Karpas-422 (cell line): ENCODE data around the gene STOML1. TPM values are rescaled to one million over a fixed set of nuclear protein-coding genes. Genes with fewer than 3 reads are reported as not detected.

ENCODE experiments used
- DNase-seq: peaks from one replicate; pipeline ENCODE4 v3.0.0-alpha.2; 2015
- H2AFZ ChIP-seq: fragments of 200-600 bp; sonication (generic); 2 replicates; pipeline ENCODE4 v1.6.1; 2014; ENCODE audit warnings: antibody characterized with exemption, low read length, mixed read lengths
- H3K27ac ChIP-seq: fragments of 200-600 bp; sonication (generic); 2 replicates; pipeline ENCODE4 v1.5.1; 2014; ENCODE audit warnings: mild to moderate bottlenecking, low read length, moderate library complexity
- H3K27me3 ChIP-seq: fragments of 200-600 bp; sonication (generic); 2 replicates; pipeline ENCODE4 v1.6.1; 2014; ENCODE audit warnings: low read length, mixed read lengths
- H3K36me3 ChIP-seq: fragments of 200-600 bp; sonication (generic); 2 replicates; pipeline ENCODE4 v1.6.1; 2014; ENCODE audit warnings: low read length, mixed read lengths; ENCODE audit not compliant: insufficient read depth
- H3K4me1 ChIP-seq: fragments of 200-600 bp; sonication (generic); 2 replicates; pipeline ENCODE4 v1.6.1; 2014; ENCODE audit warnings: mild to moderate bottlenecking, low read length, mixed read lengths
- H3K4me2 ChIP-seq: fragments of 200-600 bp; sonication (generic); 2 replicates; pipeline ENCODE4 v1.6.1; 2014; ENCODE audit warnings: low read length, low read depth, mild to moderate bottlenecking; ENCODE audit not compliant: poor library complexity, severe bottlenecking
- H3K4me3 ChIP-seq: fragments of 200-600 bp; sonication (generic); 2 replicates; pipeline ENCODE4 v1.5.1; 2014; ENCODE audit warnings: mild to moderate bottlenecking, antibody characterized with exemption, low read length, mixed read lengths
- H3K79me2 ChIP-seq: fragments of 200-600 bp; sonication (generic); 2 replicates; pipeline ENCODE4 v1.6.1; 2014; ENCODE audit warnings: mild to moderate bottlenecking, low read length, mixed read lengths
- H3K9ac ChIP-seq: fragments of 200-600 bp; sonication (generic); 2 replicates; pipeline ENCODE4 v1.6.0; 2014; ENCODE audit warnings: low read length
- H3K9me2 ChIP-seq: fragments of 200-600 bp; sonication (generic), shearing (Covaris generic); replicated peaks from 2 replicates; pipeline ENCODE4 v1.6.0; 2014; ENCODE audit warnings: mild to moderate bottlenecking, low read length, moderate library complexity; ENCODE audit not compliant: insufficient read depth
- H3K9me3 ChIP-seq: fragments of 300-700, 200-600 bp; sonication (generic); 2 replicates; pipeline ENCODE4 v1.6.1; 2014; ENCODE audit warnings: low read length, mixed read lengths
- H4K20me1 ChIP-seq: fragments of 200-600 bp; sonication (generic); 2 replicates; pipeline ENCODE4 v1.6.1; 2014; ENCODE audit warnings: mild to moderate bottlenecking, antibody characterized with exemption, low read length, low read depth; ENCODE audit not compliant: insufficient read depth
- total RNA-seq: library from RNA; depleted of rRNA; stranded (reverse); fragments of >200 nt; shearing (Covaris generic); gene quantifications from 2 replicates; pipeline ENCODE4 v1.2.3, GENCODE V29; 2014; ENCODE audit warnings: low replicate concordance

The STOML1 gene
- total RNA-seq, 1 experiment from 2014 or later = 2.3 TPM

DNA sequence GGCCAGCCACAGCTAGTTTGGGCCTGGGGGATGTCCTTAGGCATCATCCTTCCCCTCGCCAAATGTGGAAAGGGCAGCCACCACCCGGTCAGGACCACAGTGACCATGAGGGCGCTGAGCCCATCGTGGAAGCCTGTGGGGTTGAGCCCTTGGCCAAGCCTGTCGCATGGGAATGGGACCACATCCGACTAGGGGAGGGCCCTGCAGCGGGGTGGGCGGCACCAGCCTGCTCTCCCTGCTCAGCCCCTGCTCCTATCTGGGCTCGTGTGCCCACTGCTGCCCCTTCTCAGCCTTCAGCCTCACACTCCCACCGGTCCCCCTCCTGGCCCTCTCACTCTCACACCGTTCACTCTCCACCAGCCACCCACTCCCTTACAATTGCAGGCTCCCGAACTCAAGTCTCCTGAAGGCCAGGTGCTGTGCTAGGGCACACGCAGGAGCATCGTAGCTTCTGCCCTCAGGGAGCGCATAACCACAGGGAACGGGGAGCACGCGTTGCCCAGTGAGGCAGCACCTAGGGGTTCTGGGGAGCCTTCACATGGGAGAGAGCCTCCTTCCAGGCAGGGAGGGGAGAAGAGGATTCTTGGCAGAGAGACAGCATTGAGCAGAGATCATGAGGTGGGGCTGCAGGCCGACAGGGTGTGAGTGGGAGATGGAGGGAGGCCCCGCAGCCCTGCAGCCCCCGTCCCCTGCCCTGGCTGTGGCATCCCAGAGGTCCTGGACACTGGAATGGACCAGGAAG is 39.8 kb downstream of the STOML1 start:
- Histone ChIP-seq H3K4me2 (no peak overlapping the region), H3K4me1 (no peaks in the 10 kb centered on the region; the same call in 1 of the 2 replicates), H3K36me3 (no peaks in the 10 kb centered on the region), H3K9me3 (no peaks in the 10 kb centered on the region), H3K9me2 (no peaks in the 10 kb centered on the region), H4K20me1 (no peaks in the 10 kb centered on the region), H3K79me2 (no peaks in the 10 kb centered on the region), H3K4me3 (no peak overlapping the region), H3K9ac (no peak overlapping the region), H3K27ac (no peak overlapping the region), H3K27me3 (no peaks in the 10 kb centered on the region), H2AFZ (no peak overlapping the region)
- no peak for DNase-seq

DNA sequence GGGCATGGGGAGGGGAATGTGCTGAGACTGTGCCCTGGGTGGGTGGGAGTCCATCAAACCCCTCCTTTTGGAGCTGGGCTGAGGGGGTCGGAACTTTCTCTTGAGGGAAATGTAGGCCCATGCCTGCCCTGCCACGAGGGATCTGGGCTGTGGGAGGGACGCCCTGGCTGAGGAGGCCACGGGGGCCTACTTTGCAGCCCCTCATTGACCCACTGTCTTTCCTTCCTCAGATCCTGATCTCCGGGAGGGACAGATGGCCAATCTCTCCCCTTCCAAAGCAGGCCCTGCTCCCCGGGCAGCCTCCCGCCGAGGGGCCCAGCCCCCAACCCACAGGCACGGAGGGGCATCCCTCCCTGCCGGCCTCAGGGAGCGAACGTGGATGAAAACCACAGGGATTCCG is 40.5 kb downstream of the STOML1 start:
- no peak for DNase-seq
- H3K4me1 ChIP-seq = no peaks in the 10 kb centered on the region; the same call in 1 of the 2 replicates
- H3K9me2 ChIP-seq = no peaks in the 10 kb centered on the region
- H3K9ac ChIP-seq = no peak overlapping the region
- no peaks in the 10 kb centered on the region for H4K20me1 ChIP-seq
- H2AFZ ChIP-seq = no peak overlapping the region
- no peak overlapping the region for H3K27ac ChIP-seq
- H3K4me3 ChIP-seq = no peak overlapping the region
- H3K4me2 ChIP-seq = no peak overlapping the region
- no peaks in the 10 kb centered on the region for H3K27me3 ChIP-seq
- H3K9me3 ChIP-seq = no peaks in the 10 kb centered on the region
- H3K79me2 ChIP-seq = no peaks in the 10 kb centered on the region
- H3K36me3 ChIP-seq = no peaks in the 10 kb centered on the region

DNA sequence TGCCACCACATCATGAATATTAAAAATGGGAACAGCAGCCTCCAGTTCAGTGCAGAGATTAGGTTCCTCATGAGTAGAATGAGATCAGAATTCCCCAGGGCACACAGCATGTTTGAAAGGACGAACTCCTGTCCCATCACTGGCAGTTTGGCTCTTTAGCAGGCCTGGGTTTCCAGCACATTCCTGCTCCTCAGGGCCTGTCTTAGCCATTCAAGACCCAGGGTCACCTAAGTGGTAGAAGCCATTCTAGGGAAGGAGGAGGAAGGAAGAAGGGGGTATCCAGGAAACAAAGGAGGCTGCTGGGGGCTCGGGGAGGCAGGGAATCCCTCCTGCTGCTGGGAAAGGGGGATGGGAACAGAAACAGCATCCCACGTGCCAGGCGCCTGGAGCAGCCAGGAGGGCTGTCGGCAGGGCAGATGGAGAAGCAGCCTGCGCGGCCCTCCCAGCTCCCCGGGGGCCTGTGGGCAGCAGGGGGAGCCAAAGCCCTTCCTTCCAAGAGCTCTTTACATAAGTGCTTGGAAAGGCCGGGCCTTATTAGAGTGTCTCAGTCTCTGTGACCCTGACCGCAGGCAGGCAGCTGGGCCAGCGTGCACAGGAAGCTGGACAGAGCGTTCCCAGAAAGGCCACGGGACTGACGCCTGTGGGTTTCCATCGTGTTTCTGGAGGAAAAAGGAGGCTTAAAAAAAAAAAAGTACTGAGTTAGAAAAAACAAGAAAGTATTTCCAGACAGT is 41.1 kb downstream of the STOML1 start:
- H4K20me1 ChIP-seq = no peaks in the 10 kb centered on the region
- H3K9ac ChIP-seq = no peak overlapping the region
- peak; percentile 75 for DNase-seq

GRCh38 chr15:73950479-73950830 is 41.6 kb downstream of the STOML1 start:
- Histone ChIP-seq H4K20me1 (no peaks in the 10 kb centered on the region), H3K27ac (no peak overlapping the region), H2AFZ (no peak overlapping the region), H3K9me2 (no peaks in the 10 kb centered on the region), H3K27me3 (no peaks in the 10 kb centered on the region), H3K79me2 (no peaks in the 10 kb centered on the region), H3K4me3 (no peak overlapping the region), H3K36me3 (no peaks in the 10 kb centered on the region), H3K9ac (no peak overlapping the region), H3K9me3 (no peaks in the 10 kb centered on the region), H3K4me2 (no peak overlapping the region), H3K4me1 (no peaks in the 10 kb centered on the region; the same call in 1 of the 2 replicates)
- DNase-seq = no peak

More for the DNA sequence above, 41.1 kb downstream of the STOML1 start:
- H3K36me3 ChIP-seq = no peaks in the 10 kb centered on the region
- no peak overlapping the region for H3K27ac ChIP-seq
- no peaks in the 10 kb centered on the region for H3K79me2 ChIP-seq
- no peak overlapping the region for H3K4me2 ChIP-seq
- no peaks in the 10 kb centered on the region for H3K9me3 ChIP-seq
- H3K9me2 ChIP-seq = no peaks in the 10 kb centered on the region
- H3K4me1 ChIP-seq = no peaks in the 10 kb centered on the region; the same call in 1 of the 2 replicates
- no peak overlapping the region for H3K4me3 ChIP-seq
- no peak overlapping the region for H2AFZ ChIP-seq
- no peaks in the 10 kb centered on the region for H3K27me3 ChIP-seq

GRCh38 chr15:73949496-73949895 is 42.6 kb downstream of the STOML1 start:
- no peaks in the 10 kb centered on the region for H4K20me1 ChIP-seq
- H3K9ac ChIP-seq = no peak overlapping the region
- H3K4me1 ChIP-seq = no peaks in the 10 kb centered on the region; the same call in 1 of the 2 replicates
- no peaks in the 10 kb centered on the region for H3K9me2 ChIP-seq
- no peak overlapping the region for H3K4me2 ChIP-seq
- DNase-seq = no peak
- no peak overlapping the region for H2AFZ ChIP-seq
- H3K9me3 ChIP-seq = no peaks in the 10 kb centered on the region
- H3K27me3 ChIP-seq = no peaks in the 10 kb centered on the region
- H3K79me2 ChIP-seq = no peaks in the 10 kb centered on the region
- H3K36me3 ChIP-seq = no peaks in the 10 kb centered on the region
- H3K4me3 ChIP-seq = no peak overlapping the region
- H3K27ac ChIP-seq = no peak overlapping the region

DNA sequence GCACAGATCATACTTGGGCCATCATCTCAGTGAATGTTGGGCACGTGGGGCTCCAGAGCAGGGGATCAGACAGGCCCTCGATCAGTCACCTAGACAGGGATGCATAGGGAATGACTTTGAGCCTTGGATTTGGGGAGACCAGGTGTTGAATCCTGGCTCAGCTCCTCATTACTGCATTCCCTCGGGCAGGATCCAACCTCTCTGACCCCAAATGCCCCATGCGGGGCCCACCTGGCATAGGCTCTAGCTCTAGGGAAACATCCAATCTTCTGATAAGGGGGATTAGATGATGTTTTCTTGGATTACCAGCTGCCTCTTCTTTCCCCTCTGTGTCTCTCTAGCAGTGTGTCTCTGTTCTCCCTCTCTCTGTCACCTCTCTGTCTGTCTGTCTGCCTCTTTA is 43.1 kb downstream of the STOML1 start:
- Histone ChIP-seq H3K4me3 (no peak overlapping the region), H3K27me3 (no peaks in the 10 kb centered on the region), H3K9ac (no peak overlapping the region), H3K9me3 (no peaks in the 10 kb centered on the region), H3K36me3 (no peaks in the 10 kb centered on the region), H3K4me2 (no peak overlapping the region), H2AFZ (no peak overlapping the region), H3K9me2 (no peaks in the 10 kb centered on the region), H3K79me2 (no peaks in the 10 kb centered on the region), H4K20me1 (no peaks in the 10 kb centered on the region), H3K27ac (no peak overlapping the region), H3K4me1 (no peaks in the 10 kb centered on the region; the same call in 1 of the 2 replicates)
- no peak for DNase-seq

DNA sequence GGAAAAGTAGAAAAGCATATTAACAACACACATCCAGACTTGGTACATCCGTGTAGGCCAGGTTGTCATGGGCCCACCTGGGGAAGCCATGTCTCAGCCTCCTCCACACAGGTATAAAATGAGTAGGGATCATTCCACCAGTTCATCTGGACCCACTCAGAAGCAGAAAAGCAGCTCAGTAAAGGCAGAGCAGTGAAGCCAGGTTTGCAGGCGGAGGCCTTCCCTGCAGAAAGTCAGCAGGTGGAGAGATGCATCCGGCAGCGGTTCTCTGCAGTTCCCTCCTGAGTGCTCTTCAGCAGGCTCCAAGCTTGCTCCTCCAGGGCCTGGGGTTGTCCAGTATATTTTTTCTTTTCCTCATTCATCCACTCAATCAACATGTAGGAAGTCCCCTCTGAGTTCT is 43.7 kb downstream of the STOML1 start:
- H2AFZ ChIP-seq = no peak overlapping the region
- no peaks in the 10 kb centered on the region; the same call in 1 of the 2 replicates for H3K4me1 ChIP-seq
- H3K36me3 ChIP-seq = no peaks in the 10 kb centered on the region
- DNase-seq = no peak
- no peaks in the 10 kb centered on the region for H3K9me2 ChIP-seq
- no peak overlapping the region for H3K9ac ChIP-seq
- H4K20me1 ChIP-seq = no peaks in the 10 kb centered on the region
- no peak overlapping the region for H3K4me2 ChIP-seq
- H3K27ac ChIP-seq = no peak overlapping the region
- no peak overlapping the region for H3K4me3 ChIP-seq
- H3K9me3 ChIP-seq = no peaks in the 10 kb centered on the region
- H3K79me2 ChIP-seq = no peaks in the 10 kb centered on the region
- no peaks in the 10 kb centered on the region for H3K27me3 ChIP-seq

GRCh38 chr15:73947651-73948050 is 44.4 kb downstream of the STOML1 start:
- Histone ChIP-seq H3K79me2 (no peaks in the 10 kb centered on the region), H3K4me2 (no peak overlapping the region), H3K9me2 (no peaks in the 10 kb centered on the region), H3K36me3 (no peaks in the 10 kb centered on the region), H2AFZ (no peak overlapping the region), H3K4me3 (no peak overlapping the region), H3K27me3 (no peaks in the 10 kb centered on the region), H4K20me1 (no peaks in the 10 kb centered on the region), H3K9me3 (no peaks in the 10 kb centered on the region), H3K4me1 (no peaks in the 10 kb centered on the region; the same call in 1 of the 2 replicates), H3K9ac (no peak overlapping the region), H3K27ac (no peak overlapping the region)
- DNase-seq = no peak
